Endodermal cell (in vitro differentiated cells): ENCODE measurements around the gene STX8. TPM values are rescaled to one million over a fixed set of nuclear protein-coding genes. Genes with fewer than 3 reads are reported as not detected.
"Not testable (repeated sequence)": the region's sequence is repeated elsewhere in the genome, so short reads cannot be mapped to it uniquely, and the experiment has no call there.

Experiments used
- DNase-seq: peaks from one replicate; pipeline ENCODE4 v3.0.0-alpha.2; 2017
- H3K27ac ChIP-seq: 2 replicates; pipeline ENCODE4 v1.5.1; 2013; ENCODE audit warnings: mild to moderate bottlenecking, low read depth, low read length, moderate library complexity
- H3K27me3 ChIP-seq: 2 replicates; pipeline ENCODE4 v1.6.1; 2013; ENCODE audit warnings: mild to moderate bottlenecking, low read length, moderate library complexity; ENCODE audit not compliant: insufficient read depth, control insufficient read depth, poor library complexity, severe bottlenecking
- H3K36me3 ChIP-seq: 2 replicates; pipeline ENCODE4 v1.7.0; 2013; ENCODE audit warnings: mild to moderate bottlenecking, low read length, moderate library complexity; ENCODE audit not compliant: control insufficient read depth, insufficient read depth
- H3K4me1 ChIP-seq: one replicate; pipeline ENCODE4 v1.7.0; 2013; ENCODE audit warnings: low read length; ENCODE audit not compliant: control insufficient read depth, insufficient read depth
- H3K4me3 ChIP-seq: 2 replicates; pipeline ENCODE4 v1.5.1; 2013; ENCODE audit warnings: mild to moderate bottlenecking, low read length, moderate library complexity
- H3K9ac ChIP-seq: 2 replicates; pipeline ENCODE4 v1.6.1; 2013; ENCODE audit warnings: mild to moderate bottlenecking, low read length, moderate library complexity; ENCODE audit not compliant: poor library complexity, severe bottlenecking; ENCODE audit errors: extremely low read depth
- H3K9me3 ChIP-seq: 2 replicates; pipeline ENCODE4 v1.6.1; 2013; ENCODE audit warnings: mild to moderate bottlenecking, low read length, moderate library complexity; ENCODE audit not compliant: control insufficient read depth
- H3K27ac Mint-ChIP-seq: 2 replicates; pipeline ENCODE4 v1.8.0; 2020; ENCODE audit warnings: mixed read lengths
- H3K27me3 Mint-ChIP-seq: 2 replicates; pipeline ENCODE4 v1.8.0; 2021; ENCODE audit warnings: mild to moderate bottlenecking, mixed read lengths; ENCODE audit not compliant: insufficient read depth
- H3K36me3 Mint-ChIP-seq: 2 replicates; pipeline ENCODE4 v1.8.0; 2020; ENCODE audit warnings: low read depth, mixed read lengths
- H3K4me1 Mint-ChIP-seq: 2 replicates; pipeline ENCODE4 v1.8.0; 2020; ENCODE audit warnings: mixed read lengths
- H3K4me3 Mint-ChIP-seq: 2 replicates; pipeline ENCODE4 v1.8.0; 2020; ENCODE audit warnings: mild to moderate bottlenecking, moderate library complexity, mixed read lengths
- H3K9me3 Mint-ChIP-seq: 2 replicates; pipeline ENCODE4 v1.8.0; 2020; ENCODE audit warnings: mild to moderate bottlenecking, mixed read lengths
- WGBS, 2 experiments: methylation state at CpG; one replicate each; pipeline versions ENCODE4 v1.1.5 to v1.1.7; 2013; ENCODE audit warnings: missing lambda C conversion rate in 2 of 2, mixed read lengths in 1 of 2; ENCODE audit not compliant: insufficient coverage in 1 of 2, insufficient read length in 1 of 2; 5-methylcytosine and 5-hydroxymethylcytosine counted together
- total RNA-seq, 2 donors: library from RNA; stranded (reverse); fragmentation: NEBNext Ultra II Directional in 1 of 2; extraction: Animal tissue kit (Norgen Biotek cat#: 25700) in 1 of 2; gene quantifications; 2 replicates in 1 of 2; 3 replicates in 1 of 2; pipeline ENCODE4 v1.2.1, GENCODE V29; 2021
- TF ChIP-seq, protein P1 (sequence below): fragments of 200-600 bp; sonication (generic); conservative IDR thresholded peaks from 2 replicates; pipeline ENCODE4 v1.5.0; 2021; ENCODE audit warnings: antibody characterized with exemption, mild to moderate bottlenecking

STX8 gene
- total RNA-seq, 2 donors from 2014 or later = 82.5 to 98.2 TPM

DNA sequence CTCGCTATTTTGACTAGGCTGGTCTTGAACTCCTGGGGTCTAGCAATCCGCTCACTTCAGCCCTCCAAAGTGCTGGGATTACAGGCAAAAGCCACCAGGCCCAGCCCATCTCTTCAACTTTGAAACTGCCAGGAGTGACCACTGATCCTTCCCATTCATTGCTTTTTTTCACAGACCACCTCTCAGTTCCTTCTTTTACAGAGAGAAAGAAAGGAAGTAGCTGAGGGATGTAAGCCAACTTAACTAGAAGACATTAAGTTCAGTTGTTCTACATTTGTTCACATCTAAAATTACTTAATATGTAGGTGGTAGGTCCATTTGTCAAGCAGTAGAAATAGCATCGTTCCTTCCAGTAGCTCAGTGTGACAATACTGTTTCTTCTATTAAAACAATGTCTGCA lies 219.8 kb downstream of the STX8 start:
- H3K27me3 Mint-ChIP-seq = no peaks in the 10 kb centered on the region
- no peak for DNase-seq
- Histone ChIP-seq H3K27me3 (no peaks in the 10 kb centered on the region), H3K9me3 (no peaks in the 10 kb centered on the region), H3K36me3 (no peaks in the 10 kb centered on the region), H3K4me1 (no peaks in the 10 kb centered on the region), H3K4me3 (no peak overlapping the region), H3K27ac (no peak overlapping the region), H3K9ac (no peak overlapping the region)
- no peak overlapping the region for H3K4me3 Mint-ChIP-seq
- H3K36me3 Mint-ChIP-seq = peaks cover 5% of the 10 kb centered on the region
- H3K4me1 Mint-ChIP-seq = peaks cover 3% of the 10 kb centered on the region
- H3K9me3 Mint-ChIP-seq = peaks cover 5% of the 10 kb centered on the region
- 90 to 96% methylated on average over 2 to 3 of the region's 3 CpGs for WGBS, 2 experiments
- no peak overlapping the region for H3K27ac Mint-ChIP-seq
- TF ChIP-seq, protein P1, sequence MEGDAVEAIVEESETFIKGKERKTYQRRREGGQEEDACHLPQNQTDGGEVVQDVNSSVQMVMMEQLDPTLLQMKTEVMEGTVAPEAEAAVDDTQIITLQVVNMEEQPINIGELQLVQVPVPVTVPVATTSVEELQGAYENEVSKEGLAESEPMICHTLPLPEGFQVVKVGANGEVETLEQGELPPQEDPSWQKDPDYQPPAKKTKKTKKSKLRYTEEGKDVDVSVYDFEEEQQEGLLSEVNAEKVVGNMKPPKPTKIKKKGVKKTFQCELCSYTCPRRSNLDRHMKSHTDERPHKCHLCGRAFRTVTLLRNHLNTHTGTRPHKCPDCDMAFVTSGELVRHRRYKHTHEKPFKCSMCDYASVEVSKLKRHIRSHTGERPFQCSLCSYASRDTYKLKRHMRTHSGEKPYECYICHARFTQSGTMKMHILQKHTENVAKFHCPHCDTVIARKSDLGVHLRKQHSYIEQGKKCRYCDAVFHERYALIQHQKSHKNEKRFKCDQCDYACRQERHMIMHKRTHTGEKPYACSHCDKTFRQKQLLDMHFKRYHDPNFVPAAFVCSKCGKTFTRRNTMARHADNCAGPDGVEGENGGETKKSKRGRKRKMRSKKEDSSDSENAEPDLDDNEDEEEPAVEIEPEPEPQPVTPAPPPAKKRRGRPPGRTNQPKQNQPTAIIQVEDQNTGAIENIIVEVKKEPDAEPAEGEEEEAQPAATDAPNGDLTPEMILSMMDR = no peak

DNA sequence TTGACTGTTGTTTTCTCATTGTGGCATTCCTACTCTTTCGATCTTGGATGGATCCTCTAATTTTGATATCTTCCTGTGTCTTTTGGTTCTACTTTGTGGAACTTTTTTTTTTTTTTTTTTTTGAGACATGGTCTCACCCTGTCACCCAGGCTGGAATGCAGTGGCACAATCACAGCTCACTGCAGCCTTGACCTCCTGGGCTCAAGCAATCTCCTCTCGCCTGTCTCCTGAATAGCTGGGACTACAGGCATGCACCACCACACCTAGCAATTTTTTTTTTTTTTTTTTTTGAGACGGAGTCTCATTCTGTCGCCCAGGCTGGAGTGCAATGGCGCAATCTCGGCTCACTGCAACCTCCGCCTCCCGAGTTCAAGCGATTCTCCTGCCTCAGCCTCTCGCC lies 220.4 kb downstream of the STX8 start:
- H3K27ac Mint-ChIP-seq, H3K36me3 Mint-ChIP-seq, H3K4me1 ChIP-seq, H3K27me3 Mint-ChIP-seq, H3K36me3 ChIP-seq, H3K4me3 ChIP-seq, H3K4me1 Mint-ChIP-seq, H3K9ac ChIP-seq, H3K9me3 ChIP-seq, DNase-seq, H3K27me3 ChIP-seq, H3K4me3 Mint-ChIP-seq, H3K27ac ChIP-seq, H3K9me3 Mint-ChIP-seq: not testable (repeated sequence)
- WGBS, 2 experiments = 86% methylated on average over 10 of the region's 10 CpGs; no CpG with 5 or more reads in 1 of the 2 experiments

DNA sequence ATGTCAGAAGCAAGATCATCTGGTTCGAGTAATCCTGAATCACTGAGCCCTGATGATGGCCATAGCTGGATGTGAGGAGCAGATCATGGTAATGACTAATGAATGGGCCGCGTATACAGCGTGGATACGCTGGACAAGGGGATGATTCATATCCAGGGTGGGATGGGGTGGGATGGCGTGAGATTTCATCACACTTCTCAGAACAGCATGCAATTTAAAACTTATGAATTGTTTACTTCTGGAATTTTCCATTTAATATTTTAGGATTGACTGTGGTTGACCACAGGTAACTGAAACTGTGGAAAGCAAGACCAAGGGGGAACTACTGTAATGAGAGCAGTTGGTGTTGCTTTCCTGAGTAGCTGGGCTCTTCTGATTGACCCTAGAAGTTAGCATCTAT lies 225.5 kb downstream of the STX8 start:
- H3K36me3 ChIP-seq = no peaks in the 10 kb centered on the region
- H3K27me3 Mint-ChIP-seq = no peaks in the 10 kb centered on the region
- no peak overlapping the region for H3K4me3 ChIP-seq
- H3K9ac ChIP-seq = no peak overlapping the region
- H3K27ac ChIP-seq = no peak overlapping the region
- no peaks in the 10 kb centered on the region for H3K4me1 Mint-ChIP-seq
- TF ChIP-seq, protein P1 = no peak
- H3K9me3 ChIP-seq = no peaks in the 10 kb centered on the region
- no peaks in the 10 kb centered on the region for H3K4me1 ChIP-seq
- H3K36me3 Mint-ChIP-seq = peaks cover 5% of the 10 kb centered on the region
- no peak overlapping the region for H3K27ac Mint-ChIP-seq
- H3K27me3 ChIP-seq = no peaks in the 10 kb centered on the region
- no peak overlapping the region for H3K4me3 Mint-ChIP-seq
- 96 to 97% methylated on average over 4 to 5 of the region's 6 CpGs for WGBS, 2 experiments
- peaks cover 5% of the 10 kb centered on the region for H3K9me3 Mint-ChIP-seq
- no peak for DNase-seq

DNA sequence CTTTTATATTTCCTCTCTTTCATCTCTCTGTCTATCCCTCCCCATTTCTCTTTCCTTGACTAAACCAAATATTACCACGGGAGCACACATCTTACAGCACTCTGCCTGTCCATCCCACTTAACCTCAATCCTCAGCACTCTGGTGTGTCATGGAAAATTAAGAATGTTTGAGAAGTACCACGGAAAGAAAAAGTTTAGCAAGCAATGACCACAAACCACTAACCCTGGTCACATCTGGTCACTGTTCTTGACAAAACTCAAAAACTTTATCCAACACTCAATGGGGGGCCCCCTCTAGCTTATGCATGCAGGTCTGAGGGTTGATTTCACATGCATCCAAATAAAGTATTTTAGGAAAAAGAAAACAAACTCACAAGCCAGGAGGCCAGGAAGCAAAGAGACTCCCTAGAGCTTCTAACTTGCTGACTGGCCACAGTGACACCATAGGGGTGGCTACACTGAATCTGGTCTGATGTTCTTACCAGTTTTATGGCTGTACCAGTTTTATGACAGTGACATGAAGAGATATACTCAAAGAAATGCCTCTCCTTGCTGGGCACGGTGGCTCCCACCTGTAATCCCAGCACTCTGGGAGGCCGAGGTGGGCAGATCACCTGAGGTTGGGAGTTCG lies 229.2 kb downstream of the STX8 start:
- no peak overlapping the region for H3K9ac ChIP-seq
- 83 to 91% methylated on average over 1 to 5 of the region's 5 CpGs for WGBS, 2 experiments
- no peak for DNase-seq
- TF ChIP-seq, protein P1 = no peak
- H3K4me1 ChIP-seq = no peaks in the 10 kb centered on the region
- peaks cover 2% of the 10 kb centered on the region for H3K36me3 Mint-ChIP-seq
- H3K9me3 Mint-ChIP-seq = peaks cover 2% of the 10 kb centered on the region
- H3K4me3 ChIP-seq = no peak overlapping the region
- H3K36me3 ChIP-seq = no peaks in the 10 kb centered on the region
- H3K27ac ChIP-seq = no peak overlapping the region
- H3K27ac Mint-ChIP-seq = no peak overlapping the region
- no peak overlapping the region for H3K4me3 Mint-ChIP-seq
- peaks cover 18% of the 10 kb centered on the region for H3K27me3 Mint-ChIP-seq
- H3K9me3 ChIP-seq = no peaks in the 10 kb centered on the region
- H3K4me1 Mint-ChIP-seq = peaks cover 13% of the 10 kb centered on the region
- H3K27me3 ChIP-seq = peaks cover 15% of the 10 kb centered on the region
